Activated T-cell treated with anti-CD3 and anti-CD28 coated beads, Interleukin-2, amount 50 U/mL, for 72 hours (primary cell): ENCODE results near the gene LY6G5C. TPM values are rescaled to one million over a fixed set of nuclear protein-coding genes. Genes with fewer than 3 reads are reported as not detected.
A peak's percentile ranks its signal among the peaks of the same experiment; 100 is the strongest.

Experiments
- ATAC-seq, 2 donors: fragments of 150-1000 bp; cut with Tn5 transposase; replicated peaks in 1 of 2; 2 replicates each; pipeline ENCODE4 v1.10.0; 2021; ENCODE audit warnings: moderate library complexity in 2 of 2, mild to moderate bottlenecking in 1 of 2
- DNase-seq, 2 donors: peaks; one replicate each; pipeline ENCODE4 v3.0.0; 2021 to 2022; ENCODE audit warnings: mixed read lengths in 1 of 2
- H3K27ac Mint-ChIP-seq: one replicate; pipeline ENCODE4 v1.8.0; 2022; ENCODE audit warnings: mild to moderate bottlenecking, moderate library complexity, mixed read lengths
- H3K27me3 Mint-ChIP-seq: one replicate; pipeline ENCODE4 v1.8.0; 2022; ENCODE audit warnings: low read depth, mixed read lengths
- H3K36me3 Mint-ChIP-seq, 2 donors: one replicate each; pipeline ENCODE4 v1.8.0; 2022; ENCODE audit warnings: mixed read lengths in 2 of 2, mild to moderate bottlenecking in 1 of 2; ENCODE audit not compliant: insufficient read depth in 2 of 2
- H3K4me1 Mint-ChIP-seq: one replicate; pipeline ENCODE4 v1.8.0; 2022; ENCODE audit warnings: low read depth, mixed read lengths
- H3K4me3 Mint-ChIP-seq, 2 donors: one replicate each; pipeline ENCODE4 v1.8.0; 2022; ENCODE audit warnings: mild to moderate bottlenecking in 2 of 2, mixed read lengths in 2 of 2, moderate library complexity in 2 of 2
- H3K9me3 Mint-ChIP-seq, 2 donors: one replicate each; pipeline ENCODE4 v1.8.0; 2022; ENCODE audit warnings: mixed read lengths in 2 of 2
- total RNA-seq, 2 donors: library from RNA; stranded (reverse); gene quantifications; one replicate each; pipeline ENCODE4 v1.2.3, GENCODE V29; 2022

LY6G5C gene
- total RNA-seq, 2 donors from 2014 or later = 2.3 to 6.9 TPM

- ATAC-seq = no peak
- H3K27ac Mint-ChIP-seq = no peak overlapping the region
These were observed 49.7 kb downstream of the LY6G5C start for GRCh38 chr6:31631209-31631608.

GRCh38 chr6:31630177-31630934 is 50.5 kb downstream of the LY6G5C start:
- no peak overlapping the region for H3K4me3 Mint-ChIP-seq
- no peak overlapping the region for H3K27ac Mint-ChIP-seq
- peaks cover 23% of the 10 kb centered on the region for H3K4me1 Mint-ChIP-seq
- ATAC-seq = no peak
- DNase-seq = no peak
- no peaks in the 10 kb centered on the region for H3K27me3 Mint-ChIP-seq
- H3K36me3 Mint-ChIP-seq = peaks cover 24 to 59% of the 10 kb centered on the region in 2 donors
- H3K9me3 Mint-ChIP-seq = no peaks in the 10 kb centered on the region

More at GRCh38 chr6:31631209-31631608, 49.7 kb downstream of the LY6G5C start:
- Mint-ChIP-seq H3K27me3 (no peaks in the 10 kb centered on the region), H3K36me3 (peaks cover 23 to 58% of the 10 kb centered on the region in 2 donors), H3K4me1 (peaks cover 21% of the 10 kb centered on the region), H3K9me3 (no peaks in the 10 kb centered on the region), H3K4me3 (no peak overlapping the region)
- DNase-seq = no peak

- H3K4me3 Mint-ChIP-seq = no peak overlapping the region
- no peaks in the 10 kb centered on the region for H3K27me3 Mint-ChIP-seq
- no peak for DNase-seq
- peaks cover 24% of the 10 kb centered on the region for H3K4me1 Mint-ChIP-seq
- H3K36me3 Mint-ChIP-seq = peaks cover 22 to 64% of the 10 kb centered on the region in 2 donors
- no peaks in the 10 kb centered on the region for H3K9me3 Mint-ChIP-seq
- ATAC-seq = no peak
- H3K27ac Mint-ChIP-seq = no peak overlapping the region
These were observed 51.9 kb downstream of the LY6G5C start for GRCh38 chr6:31629014-31629413.

- Mint-ChIP-seq H3K36me3 (peaks cover 23 to 65% of the 10 kb centered on the region in 2 donors), H3K27ac (no peak overlapping the region), H3K27me3 (no peaks in the 10 kb centered on the region), H3K4me3 (no peak overlapping the region), H3K4me1 (peaks cover 22% of the 10 kb centered on the region), H3K9me3 (no peaks in the 10 kb centered on the region)
- ATAC-seq (no peak), DNase-seq (no peak)
These were observed 53.1 kb downstream of the LY6G5C start for GRCh38 chr6:31627690-31628287.

- Mint-ChIP-seq H3K4me3 (no peak overlapping the region), H3K9me3 (no peaks in the 10 kb centered on the region)
- no peak for DNase-seq
These were observed 53.9 kb downstream of the LY6G5C start for GRCh38 chr6:31626952-31627351.

More at GRCh38 chr6:31626952-31627351, 53.9 kb downstream of the LY6G5C start:
- peaks cover 29 to 64% of the 10 kb centered on the region in 2 donors for H3K36me3 Mint-ChIP-seq
- H3K4me1 Mint-ChIP-seq = peaks cover 30% of the 10 kb centered on the region
- H3K27me3 Mint-ChIP-seq = no peaks in the 10 kb centered on the region
- peak overlapping the region; percentile 30 for H3K27ac Mint-ChIP-seq
- ATAC-seq = no peak

Other genes starting within 250 kb of the LY6G5C start
- 10 to 100 TPM; 18.7 to 22.3 TPM for gene MICB, start 182.9 kb downstream of the LY6G5C start, total RNA-seq
- not detected for gene MCCD1, start 152.1 kb downstream of the LY6G5C start, total RNA-seq
- gene DDX39B, start 139.1 kb downstream of the LY6G5C start, total RNA-seq = 100 to 1,000 TPM; 567 to 644 TPM
- 1 to 10 TPM; 4.1 to 5.6 TPM for gene ATP6V1G2, start 134.5 kb downstream of the LY6G5C start, total RNA-seq
- 10 to 100 TPM; 28.0 to 36.6 TPM for gene NFKBIL1, start 133.5 kb downstream of the LY6G5C start, total RNA-seq
- 100 to 1,000 TPM in 1 of 2 donors, 10 to 100 TPM in 1; 77.2 to 110 TPM for gene LTA, start 108.8 kb downstream of the LY6G5C start, total RNA-seq
- 10 to 100 TPM; 30.7 to 57.8 TPM for gene TNF, start 105.5 kb downstream of the LY6G5C start, total RNA-seq
- gene LTB, start 98.6 kb downstream of the LY6G5C start, total RNA-seq = 10 to 100 TPM; 43.4 to 61.8 TPM
- gene LST1, start 94.8 kb downstream of the LY6G5C start, total RNA-seq = 10 to 100 TPM; 24.6 to 27.0 TPM
- gene NCR3, start 88.1 kb downstream of the LY6G5C start, total RNA-seq = 10 to 100 TPM; 15.0 to 24.7 TPM
- gene AIF1, start 65.8 kb downstream of the LY6G5C start, total RNA-seq = 10 to 100 TPM; 68.7 to 98.1 TPM
- 100 to 1,000 TPM; 260 to 285 TPM for gene PRRC2A, start 60.4 kb downstream of the LY6G5C start, total RNA-seq
- gene BAG6, start 28.4 kb downstream of the LY6G5C start, total RNA-seq = 100 to 1,000 TPM; 265 to 272 TPM
- 1 to 10 TPM; 5.0 to 6.0 TPM for gene APOM, start 25.2 kb downstream of the LY6G5C start, total RNA-seq
- 10 to 100 TPM; 21.1 to 22.5 TPM for gene C6orf47, start 20.3 kb downstream of the LY6G5C start, total RNA-seq
- gene GPANK1, start 16.1 kb downstream of the LY6G5C start, total RNA-seq = 10 to 100 TPM; 30.3 to 37.7 TPM
- 100 to 1,000 TPM; 208 to 209 TPM for gene CSNK2B, start 15.0 kb downstream of the LY6G5C start, total RNA-seq
- gene LY6G5B, start 11.1 kb downstream of the LY6G5C start, total RNA-seq = 10 to 100 TPM; 21.3 to 26.9 TPM
- 10 to 100 TPM; 48.9 TPM for gene ABHD16A, start 22.3 kb upstream of the LY6G5C start, total RNA-seq
- gene LY6G6F, start 25.8 kb upstream of the LY6G5C start, total RNA-seq = not detected
- not detected for gene LY6G6D, start 34.3 kb upstream of the LY6G5C start, total RNA-seq
- under 1 TPM; 0.25 to 0.67 TPM for gene LY6G6C, start 40.7 kb upstream of the LY6G5C start, total RNA-seq
- gene MPIG6B, start 42.3 kb upstream of the LY6G5C start, total RNA-seq = under 1 TPM in 1 of 2 donors, not detected in 1; 0.10 TPM
- 10 to 100 TPM; 19.0 to 19.6 TPM for gene DDAH2, start 48.2 kb upstream of the LY6G5C start, total RNA-seq
- gene CLIC1, start 55.5 kb upstream of the LY6G5C start, total RNA-seq = 100 to 1,000 TPM; 253 to 318 TPM
- gene MSH5, start 58.9 kb upstream of the LY6G5C start, total RNA-seq = 10 to 100 TPM; 84.9 to 98.4 TPM
- 10 to 100 TPM; 15.7 to 18.0 TPM for gene SAPCD1, start 81.6 kb upstream of the LY6G5C start, total RNA-seq
- 1 to 10 TPM; 3.3 to 3.4 TPM for gene VWA7, start 96.3 kb upstream of the LY6G5C start, total RNA-seq
- 100 to 1,000 TPM in 1 of 2 donors, 10 to 100 TPM in 1; 91.3 to 101 TPM for gene VARS1, start 114.7 kb upstream of the LY6G5C start, total RNA-seq
- 100 to 1,000 TPM; 122 to 123 TPM for gene LSM2, start 125.9 kb upstream of the LY6G5C start, total RNA-seq
- 1 to 10 TPM; 2.9 to 3.1 TPM for gene HSPA1L, start 134.2 kb upstream of the LY6G5C start, total RNA-seq
- gene HSPA1A, start 134.5 kb upstream of the LY6G5C start, total RNA-seq = 10 to 100 TPM; 16.5 to 37.6 TPM
- gene HSPA1B, start 146.7 kb upstream of the LY6G5C start, total RNA-seq = 10 to 100 TPM; 31.6 to 44.9 TPM
- 10 to 100 TPM; 24.0 to 27.1 TPM for gene NEU1, start 181.8 kb upstream of the LY6G5C start, total RNA-seq
- under 1 TPM; 0.22 to 0.23 TPM for gene SLC44A4, start 197.9 kb upstream of the LY6G5C start, total RNA-seq
- 10 to 100 TPM; 49.2 to 64.7 TPM for gene EHMT2, start 216.6 kb upstream of the LY6G5C start, total RNA-seq
- gene ZBTB12, start 221.0 kb upstream of the LY6G5C start, total RNA-seq = 1 to 10 TPM in 1 of 2 donors, under 1 TPM in 1; 0.88 to 1.9 TPM
- gene C2, start 246.7 kb upstream of the LY6G5C start, total RNA-seq = 1 to 10 TPM; 3.4 to 5.1 TPM